HFF-Myc (cell line): ENCODE results near the gene MARK3.

Source experiments
- DNase-seq: peaks from one replicate; pipeline ENCODE4 v3.0.0-alpha.2; 2011; ENCODE audit warnings: low read depth; ENCODE audit errors: extremely low read depth
- H3K4me3 ChIP-seq: replicated peaks from 2 replicates; pipeline ENCODE4 v1.5.1; 2011; ENCODE audit warnings: low read depth, mild to moderate bottlenecking, control low read depth, low read length
- CTCF ChIP-seq: IDR thresholded peaks from 2 replicates; pipeline ENCODE4 v1.5.1; 2012; ENCODE audit warnings: mild to moderate bottlenecking, low read depth, low read length, control low read depth; ENCODE audit errors: missing control alignments

Gene MARK3

DNA sequence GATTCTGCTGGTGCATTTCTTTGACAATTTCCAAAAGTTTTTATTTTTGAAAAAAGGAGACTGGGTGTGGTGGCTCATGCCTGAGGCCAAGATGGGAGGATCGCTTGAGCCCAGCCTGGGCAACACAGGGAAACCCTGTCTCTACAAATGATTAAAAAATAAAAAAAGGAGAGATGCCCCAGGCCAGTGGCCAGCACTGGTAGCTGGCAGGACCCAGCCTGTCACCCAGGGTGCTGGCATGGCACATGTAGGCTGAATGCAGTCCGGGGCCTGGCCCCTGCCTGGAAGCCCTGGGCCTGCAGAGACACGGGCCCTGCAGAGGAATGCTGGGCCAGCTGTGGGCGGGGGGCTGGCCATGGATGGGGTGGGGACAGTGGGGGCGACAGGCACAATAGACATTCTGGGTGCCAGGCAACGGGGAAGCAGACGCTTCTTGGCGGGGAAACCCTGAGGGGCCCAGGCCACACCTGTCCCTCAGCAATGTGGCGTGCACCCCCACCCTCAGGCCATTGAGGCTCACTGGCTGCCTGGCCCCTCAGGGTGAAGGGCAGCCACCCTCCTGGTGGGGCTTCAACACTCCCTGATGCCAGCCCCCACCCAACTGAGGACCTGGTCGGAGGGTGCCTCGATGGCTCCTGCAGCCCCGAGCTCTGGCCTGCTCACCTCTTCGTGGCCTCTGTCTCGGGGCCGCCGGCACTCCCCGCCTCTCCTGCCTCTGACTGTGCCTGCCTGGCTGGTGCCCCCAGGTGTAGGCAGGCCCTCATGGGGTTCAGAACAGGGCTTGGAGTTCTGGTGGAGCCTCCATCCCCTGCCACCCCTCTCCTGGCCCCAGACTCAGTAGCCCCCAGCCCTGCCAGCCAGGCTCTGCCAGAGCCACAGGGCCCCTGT lies 155.8 kb downstream of the MARK3 start:
- H3K4me3 ChIP-seq = no peak overlapping the region
- DNase-seq = no peak
- no peak for TF ChIP-seq CTCF

DNA sequence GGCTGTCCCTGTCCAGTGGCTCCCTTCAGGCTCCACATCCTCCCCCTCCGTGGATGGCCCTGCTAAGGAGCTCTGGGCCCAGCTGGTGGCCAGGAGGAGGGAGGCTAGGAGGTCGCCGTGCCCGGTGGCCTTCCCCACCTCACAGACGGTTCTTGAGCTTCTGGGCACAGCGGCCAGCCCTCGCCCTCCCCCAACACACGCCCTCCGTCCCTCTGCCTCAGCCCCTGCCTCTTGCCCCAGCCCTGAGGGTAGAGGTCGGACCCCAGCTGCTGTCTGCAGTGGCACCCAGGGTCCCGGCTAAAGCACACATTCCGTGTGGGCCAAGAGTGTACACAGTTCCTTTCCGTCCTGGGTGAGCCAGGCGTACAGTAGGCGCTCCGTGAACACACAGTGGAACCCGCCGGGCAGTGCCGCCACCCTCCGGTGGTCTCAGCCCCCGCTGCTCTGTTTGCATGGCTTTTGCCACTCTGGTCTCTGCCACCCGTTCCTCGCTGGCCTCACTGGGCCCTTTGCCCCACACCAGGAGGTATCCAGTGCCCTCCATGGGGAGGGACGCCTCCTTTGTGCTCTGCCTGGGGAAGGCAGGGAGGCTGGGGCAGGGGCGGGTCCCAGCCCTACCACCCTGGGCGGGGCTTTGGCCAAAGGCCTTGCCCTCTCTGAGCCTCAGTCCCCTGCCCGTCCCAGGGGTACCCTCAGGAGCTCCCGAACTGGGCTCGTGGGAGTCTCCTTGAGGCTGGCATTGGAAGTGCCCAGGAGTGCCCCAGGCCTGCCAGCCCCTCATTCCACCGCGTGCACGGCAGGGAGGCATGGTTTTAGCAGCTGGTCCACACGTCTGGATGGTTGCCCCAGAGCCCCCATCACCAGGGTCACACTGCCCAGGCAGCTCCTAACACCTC lies 156.7 kb downstream of the MARK3 start:
- TF ChIP-seq CTCF = no peak
- H3K4me3 ChIP-seq = no peak overlapping the region
- DNase-seq = no peak

- DNase-seq = no peak
- no peak for TF ChIP-seq CTCF
- H3K4me3 ChIP-seq = no peak overlapping the region
These were observed 157.4 kb downstream of the MARK3 start for GRCh38 chr14:103542605-103543088.

DNA sequence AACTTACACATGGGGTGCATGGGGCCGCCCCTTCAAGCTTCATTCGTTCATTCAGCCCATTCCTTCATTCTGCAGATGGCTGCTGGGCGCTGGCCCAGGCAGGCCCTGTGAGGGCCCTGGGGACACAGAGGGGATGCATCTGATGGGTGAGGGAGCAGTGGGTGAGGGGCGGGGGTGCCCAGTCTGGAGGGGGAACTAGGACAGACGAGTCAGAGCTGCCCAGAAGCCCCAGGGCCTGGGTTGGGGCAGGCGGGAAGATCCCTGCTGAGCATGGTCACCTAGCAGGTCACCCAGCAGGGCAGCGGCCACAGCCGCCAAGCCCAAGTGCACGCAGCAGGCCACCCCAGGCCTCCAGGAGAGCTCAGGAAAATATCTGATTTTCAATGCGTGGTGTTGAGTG lies 157.9 kb downstream of the MARK3 start:
- TF ChIP-seq CTCF = no peak
- no peak overlapping the region for H3K4me3 ChIP-seq
- DNase-seq = no peak

- H3K4me3 ChIP-seq = no peak overlapping the region
- no peak for TF ChIP-seq CTCF
These were observed 158.6 kb downstream of the MARK3 start for GRCh38 chr14:103543721-103544387.

More at GRCh38 chr14:103543721-103544387, 158.6 kb downstream of the MARK3 start:
- DNase-seq = no peak
